ENCODE results near the gene SLC28A3. TPM values are rescaled to one million over a fixed set of nuclear protein-coding genes. Genes with fewer than 3 reads are reported as not detected.

The SLC28A3 gene
- total and polyA plus RNA-seq, 2 of the 8 experiments (the other 6 are each of a cell fraction or from before 2014, with no cell fraction given): 0.02 TPM; not detected in 1

GRCh38 chr9:84338792-84339191, 1.8 kb downstream of the SLC28A3 start:
- Histone ChIP-seq H3K4me3 (ENCODE audit: extremely low read depth in 1 of 4, insufficient read depth in 2 of 4, low read depth in 3 of 4, low read length in 4 of 4) (no peak overlapping the region), H3K4ac (replicated peaks; ENCODE audit: insufficient read length, low read depth, low read length) (no peak overlapping the region), H2AFZ (ENCODE audit: low read length) (no peak overlapping the region), H2BK15ac (ENCODE audit: low read length) (no peak overlapping the region), H4K91ac (replicated peaks; ENCODE audit: insufficient read length, low read length) (no peak overlapping the region), H2AK5ac (ENCODE audit: low read depth, low read length) (no peak overlapping the region), H3K27ac (ENCODE audit: low read depth, low read length) (no peak overlapping the region), H3K4me1 (replicated peaks in 1 of 4; ENCODE audit: control insufficient read depth in 3 of 4, insufficient read depth in 4 of 4, low read length in 3 of 4) (peaks cover 0 to 3% (median 0%) of the 10 kb centered on the region in 4 experiments; a peak in 3 of 7 replicates), H3K18ac (ENCODE audit: extremely low read depth, low read length) (no peak overlapping the region), H2BK5ac (ENCODE audit: low read depth, low read length) (no peak overlapping the region), H3K27me3 (replicated peaks in 1 of 4; ENCODE audit: control insufficient read depth in 3 of 4, extremely low read depth in 1 of 4, insufficient read depth in 3 of 4, low read length in 3 of 4) (no peaks in the 10 kb centered on the region), H3K36me3 (ENCODE audit: control insufficient read depth in 2 of 4, insufficient read depth in 4 of 4, low read length in 3 of 4) (no peaks in the 10 kb centered on the region), H3K79me1 (ENCODE audit: low read depth, low read length) (no peaks in the 10 kb centered on the region), H3K23ac (ENCODE audit: insufficient read length) (no peak overlapping the region), H3K9ac (replicated peaks in 1 of 4; ENCODE audit: extremely low read depth in 1 of 4, low read depth in 3 of 4, low read length in 3 of 4) (no peak overlapping the region), H2BK20ac (ENCODE audit: low read length) (no peak overlapping the region), H3K56ac (replicated peaks; ENCODE audit: insufficient read length, low read depth, low read length) (no peak overlapping the region), H4K8ac (ENCODE audit: extremely low read depth, insufficient read depth, low read length) (no peak overlapping the region), H3K23me2 (ENCODE audit: low read depth, low read length) (no peaks in the 10 kb centered on the region), H2BK120ac (replicated peaks; ENCODE audit: low read depth, low read length) (no peak overlapping the region), H3K79me2 (ENCODE audit: control insufficient read depth in 1 of 2, insufficient read depth in 2 of 2, low read length in 2 of 2) (no peaks in the 10 kb centered on the region), H3K14ac (ENCODE audit: insufficient read length) (no peak overlapping the region), H3K9me3 (ENCODE audit: insufficient read depth in 2 of 2, low read depth in 1 of 2, low read length in 1 of 2) (no peaks in the 10 kb centered on the region), H4K20me1 (replicated peaks in 1 of 2; ENCODE audit: control insufficient read depth in 1 of 2, insufficient read depth in 2 of 2, low read length in 2 of 2) (no peaks in the 10 kb centered on the region), H2BK12ac (ENCODE audit: low read depth, low read length) (no peak overlapping the region), H3K4me2 (ENCODE audit: insufficient read depth in 1 of 2, low read depth in 2 of 2, low read length in 2 of 2) (no peak overlapping the region), H4K5ac (ENCODE audit: insufficient read length, low read depth, low read length) (no peak overlapping the region)
- ChIA-PET POLR2A (ENCODE audit: partially characterized antibody) (no interaction called here), CTCF (ENCODE audit: partially characterized antibody) (no interaction called here)
- whole genome bisulfite sequencing, 2 experiments (ENCODE audit: extremely low coverage in 1 of 2, insufficient coverage in 1 of 2, insufficient read length in 1 of 2, insufficient replicate concordance in 2 of 2, low coverage in 1 of 2, low lambda C conversion rate in 2 of 2, missing lambda C conversion rate in 1 of 2): 95 to 100% methylated on average over 1 to 4 of the region's 4 CpGs
- TF ChIP-seq RNF2 (IDR thresholded peaks at IDR 0.05; ENCODE audit: borderline replicate concordance, low read depth, low read length, missing control alignments, poor library complexity, severe bottlenecking) (no peak), SIRT6 (IDR thresholded peaks at IDR 0.05; ENCODE audit: low read length) (no peak), CHD2 (IDR thresholded peaks at IDR 0.05; ENCODE audit: low read length) (no peak), POLR2A (IDR thresholded peaks at IDR 0.05; ENCODE audit: control extremely low read depth in 1 of 2, low read depth in 2 of 2, low read length in 2 of 2) (no peak), GTF2F1 (IDR thresholded peaks at IDR 0.05; ENCODE audit: borderline replicate concordance, low read depth, low read length) (no peak), TBP (IDR thresholded peaks at IDR 0.05; ENCODE audit: low read depth, low read length) (no peak), SAP30 (IDR thresholded peaks at IDR 0.05; ENCODE audit: insufficient read depth, insufficient replicate concordance, low read length) (no peak), CHD1 (IDR thresholded peaks at IDR 0.05; ENCODE audit: low read depth, low read length) (no peak), EP300 (IDR thresholded peaks at IDR 0.05; ENCODE audit: borderline replicate concordance in 1 of 2, low read depth in 2 of 2, low read length in 2 of 2) (no peak), TAF1 (IDR thresholded peaks at IDR 0.05; ENCODE audit: low read depth, low read length) (no peak), SP1 (IDR thresholded peaks at IDR 0.05; ENCODE audit: low read depth, low read length) (no peak)
- DNase-seq (ENCODE audit: low read depth in 1 of 2, low spot score in 2 of 2) (no peak), FAIRE-seq (no peak)
